C1 segment of cervical spinal cord (tissue), 14 donors: ENCODE results near the gene MSH3.
"Not testable (repeated sequence)": the region's sequence is repeated elsewhere in the genome, so short reads cannot be mapped to it uniquely, and the experiment has no call there.

Source experiments
- DNase-seq, 14 donors: peaks; one replicate each; lab custom pipeline; 2025; lab: John Stamatoyannopoulos, UW

Gene MSH3

GRCh38 chr5:80755626-80756025, 101.2 kb downstream of the MSH3 start:
- no peak for DNase-seq

GRCh38 chr5:80756292-80756691, 101.8 kb downstream of the MSH3 start:
- no peak for DNase-seq

GRCh38 chr5:80757290-80757689, 102.8 kb downstream of the MSH3 start:
- DNase-seq, result no peak

GRCh38 chr5:80759866-80760577, 105.6 kb downstream of the MSH3 start:
- DNase-seq, result no peak

- no peak for DNase-seq
Measured at GRCh38 chr5:80760680-80761079, 106.2 kb downstream of the MSH3 start.

DNA sequence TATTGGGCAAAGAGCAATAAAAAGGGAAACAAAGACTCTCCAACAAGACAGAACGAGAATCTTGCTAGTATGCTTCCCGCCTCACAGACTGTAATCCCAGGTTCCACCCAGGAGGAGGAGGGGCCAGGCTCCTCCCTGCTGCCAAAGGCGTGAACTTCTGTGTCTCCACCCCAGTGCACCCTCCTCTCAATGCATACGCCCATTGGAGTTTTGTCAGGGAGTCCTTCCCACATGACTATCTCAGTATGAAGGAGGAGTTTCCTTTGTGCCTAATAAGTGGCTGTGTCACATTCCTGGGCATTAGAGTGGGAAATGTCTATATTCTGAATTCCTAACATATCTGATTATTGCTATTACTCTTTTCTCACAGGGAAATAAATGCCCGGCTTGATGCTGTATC, 106.7 kb downstream of the MSH3 start:
- DNase-seq, result no peak

- no peak for DNase-seq
Measured at GRCh38 chr5:80761966-80762365, 107.5 kb downstream of the MSH3 start.

DNA sequence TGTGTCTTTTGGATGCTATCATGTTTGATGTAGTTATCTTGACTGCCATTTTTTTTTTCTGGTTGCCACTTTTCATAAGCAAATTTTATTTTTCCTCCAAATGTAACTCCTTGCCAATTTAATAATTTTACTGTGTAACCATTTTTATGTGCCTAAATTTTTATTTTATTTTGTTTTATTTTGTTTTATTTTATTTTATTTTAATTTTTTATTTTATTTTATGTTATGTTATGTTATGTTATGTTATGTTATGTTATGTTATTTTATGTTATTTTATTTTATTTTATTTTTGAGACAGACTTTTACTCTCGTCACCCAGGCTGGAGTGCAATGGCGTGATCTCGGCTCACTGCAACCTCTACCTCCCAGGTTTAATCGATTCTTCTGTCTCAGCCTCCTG, 108.1 kb downstream of the MSH3 start:
- no peak for DNase-seq

- DNase-seq, result no peak
Measured at GRCh38 chr5:80763211-80763610, 108.8 kb downstream of the MSH3 start.

GRCh38 chr5:80763873-80764647, 109.6 kb downstream of the MSH3 start:
- DNase-seq, result no peak

DNA sequence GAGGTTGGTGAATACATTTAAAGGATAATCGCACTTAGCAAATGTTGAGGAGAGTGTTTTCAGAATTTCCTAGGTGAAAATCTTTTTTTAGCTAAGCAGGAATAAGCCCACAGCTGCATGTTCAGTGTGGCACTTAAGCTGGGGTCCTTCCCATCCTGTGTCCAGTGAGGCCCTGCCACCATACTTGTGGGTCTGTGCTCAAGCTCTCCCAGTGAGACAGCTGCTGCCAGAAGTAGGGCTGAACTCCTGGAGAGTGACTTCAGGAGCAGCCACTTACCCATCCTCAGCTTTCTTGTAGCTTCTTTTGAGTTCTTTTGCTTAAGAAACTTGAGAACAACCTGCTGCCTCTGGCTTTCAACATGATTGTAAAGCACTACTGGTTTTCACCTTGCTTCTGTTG, 110.3 kb downstream of the MSH3 start:
- DNase-seq, result no peak

DNA sequence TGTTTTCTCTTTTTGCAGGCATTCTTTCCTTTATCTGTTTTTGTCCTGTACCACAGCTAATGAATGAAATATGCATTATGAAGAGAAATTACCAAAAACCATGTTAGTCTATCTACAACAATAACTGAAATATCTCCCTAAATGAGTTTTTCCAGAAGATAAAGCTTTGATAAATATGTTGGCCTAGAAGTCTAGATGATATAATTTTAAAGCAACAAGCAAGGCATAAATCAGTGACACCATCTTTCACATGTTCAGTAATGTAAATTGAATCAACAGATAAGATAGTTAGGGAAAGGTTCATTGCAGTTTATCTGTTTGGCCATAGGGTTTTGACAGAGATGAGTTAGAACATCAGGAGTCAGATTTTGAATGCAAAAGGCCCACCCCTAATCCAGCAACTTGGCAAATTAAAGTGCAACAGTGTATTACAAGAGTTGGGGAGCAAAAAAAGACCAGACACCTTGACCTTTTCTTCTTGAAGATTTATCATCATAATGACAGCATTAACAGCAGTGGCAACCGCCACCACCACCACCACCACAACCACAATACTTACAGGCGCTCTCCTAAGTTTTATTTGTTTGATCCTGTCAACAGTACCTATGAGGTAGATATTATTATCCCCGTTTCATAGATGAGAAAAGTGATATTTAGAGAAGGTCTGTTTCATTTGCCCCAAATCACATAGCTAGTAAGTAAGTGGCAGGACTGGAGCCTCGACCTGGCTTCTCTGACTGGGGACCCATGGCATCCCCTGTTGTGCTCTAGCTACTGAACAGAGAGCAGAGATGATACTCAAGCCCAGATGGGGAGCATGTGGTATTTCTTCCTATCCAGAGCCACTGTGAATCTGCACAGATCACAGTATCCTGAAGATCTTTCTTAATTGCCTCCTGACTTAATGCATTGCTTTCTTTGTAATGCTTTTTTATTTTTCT, 123.2 kb downstream of the MSH3 start:
- no peak for DNase-seq

GRCh38 chr5:80780024-80780423, 125.6 kb downstream of the MSH3 start:
- no peak for DNase-seq

DNA sequence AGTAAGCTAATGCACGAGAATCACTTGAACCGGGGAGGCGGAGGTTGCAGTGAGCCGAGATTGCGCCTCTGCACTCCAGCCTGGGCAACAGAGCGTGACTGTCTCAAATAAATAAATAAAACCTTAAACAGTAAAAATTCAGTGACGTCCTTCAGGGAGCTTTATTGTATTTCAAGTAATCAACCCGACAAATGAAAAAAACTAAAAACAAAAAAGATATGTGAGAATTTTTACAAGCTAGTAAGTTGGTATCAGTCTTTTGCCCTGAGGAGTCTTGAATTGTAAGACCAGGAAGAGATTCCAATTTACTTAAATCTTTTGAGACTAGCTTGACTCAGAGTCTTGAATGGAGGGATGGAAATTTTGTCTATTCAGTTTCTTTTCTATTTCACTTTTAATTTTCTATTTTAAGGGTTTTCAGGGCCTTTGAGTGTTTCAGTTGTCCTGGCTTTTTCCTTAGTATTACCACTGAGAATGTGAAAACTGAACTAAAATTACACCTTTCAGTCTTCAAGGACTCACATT, 126.4 kb downstream of the MSH3 start:
- DNase-seq, result no peak

DNA sequence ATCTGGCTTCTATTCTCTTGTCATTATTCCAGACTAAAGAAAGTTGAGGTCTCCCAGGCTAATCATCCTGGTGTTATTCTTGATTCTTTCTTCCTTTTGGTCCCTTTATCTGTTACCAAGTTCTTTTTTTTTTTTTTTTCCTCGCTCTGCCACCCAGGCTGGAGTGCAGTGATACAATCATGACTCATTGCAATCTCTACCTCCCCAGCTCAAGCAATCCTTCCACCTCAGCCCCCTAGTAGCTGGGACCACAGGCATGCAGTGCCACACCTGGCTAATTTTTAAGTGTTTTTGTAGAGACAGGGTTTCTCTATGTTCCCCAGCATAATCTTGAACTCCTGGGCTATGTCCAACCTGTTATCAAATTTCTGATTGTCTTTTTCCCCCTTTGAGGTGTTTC, 126.9 kb downstream of the MSH3 start:
- DNase-seq, result no peak

GRCh38 chr5:80782626-80783025, 128.2 kb downstream of the MSH3 start:
- DNase-seq, result no peak

- DNase-seq, result not testable (repeated sequence)
Measured at GRCh38 chr5:80783751-80784150, 129.3 kb downstream of the MSH3 start.

DNA sequence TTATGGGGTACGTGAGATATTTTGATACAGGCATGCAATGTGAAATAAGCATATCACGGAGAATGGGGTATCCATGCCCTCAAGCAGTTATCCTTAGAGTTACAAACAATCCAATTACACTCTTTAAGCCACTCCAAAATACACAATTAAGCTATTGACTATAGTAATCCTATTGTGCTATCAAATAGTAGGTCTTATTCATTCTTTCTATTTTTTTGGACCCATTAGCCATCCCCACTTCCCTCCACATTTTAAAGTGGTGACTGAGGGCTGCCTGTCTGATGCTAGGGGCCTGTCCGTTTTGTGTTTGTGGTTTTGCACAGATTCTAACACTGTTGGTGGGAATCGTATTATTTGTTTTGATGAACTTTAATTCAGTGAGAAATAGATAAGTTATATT, 130.0 kb downstream of the MSH3 start:
- DNase-seq, result no peak

- not testable (repeated sequence) for DNase-seq
Measured at GRCh38 chr5:80789319-80790016, 135.0 kb downstream of the MSH3 start.

DNA sequence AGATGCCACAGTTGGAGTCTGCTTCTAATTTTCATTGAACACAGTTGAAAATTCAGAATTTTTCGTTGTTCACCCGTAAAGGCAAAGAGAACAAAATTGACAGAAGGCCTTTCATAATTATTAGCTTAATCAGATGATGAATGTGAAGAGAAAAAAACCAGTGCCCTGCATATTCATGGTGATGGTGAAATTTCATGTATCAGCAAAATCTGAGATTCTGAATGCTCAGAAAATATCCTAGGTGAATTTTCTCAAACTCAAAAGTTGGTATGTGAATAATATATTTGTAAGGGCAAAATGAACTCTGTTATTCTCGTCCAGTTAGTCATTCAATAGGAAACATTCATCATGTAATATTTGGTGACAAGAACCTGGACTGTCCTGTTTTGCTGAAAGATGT, 136.2 kb downstream of the MSH3 start:
- no peak for DNase-seq

GRCh38 chr5:80793354-80793753, 138.9 kb downstream of the MSH3 start:
- DNase-seq, result no peak
